ENCODE data around the gene TMEM255B.

DNA sequence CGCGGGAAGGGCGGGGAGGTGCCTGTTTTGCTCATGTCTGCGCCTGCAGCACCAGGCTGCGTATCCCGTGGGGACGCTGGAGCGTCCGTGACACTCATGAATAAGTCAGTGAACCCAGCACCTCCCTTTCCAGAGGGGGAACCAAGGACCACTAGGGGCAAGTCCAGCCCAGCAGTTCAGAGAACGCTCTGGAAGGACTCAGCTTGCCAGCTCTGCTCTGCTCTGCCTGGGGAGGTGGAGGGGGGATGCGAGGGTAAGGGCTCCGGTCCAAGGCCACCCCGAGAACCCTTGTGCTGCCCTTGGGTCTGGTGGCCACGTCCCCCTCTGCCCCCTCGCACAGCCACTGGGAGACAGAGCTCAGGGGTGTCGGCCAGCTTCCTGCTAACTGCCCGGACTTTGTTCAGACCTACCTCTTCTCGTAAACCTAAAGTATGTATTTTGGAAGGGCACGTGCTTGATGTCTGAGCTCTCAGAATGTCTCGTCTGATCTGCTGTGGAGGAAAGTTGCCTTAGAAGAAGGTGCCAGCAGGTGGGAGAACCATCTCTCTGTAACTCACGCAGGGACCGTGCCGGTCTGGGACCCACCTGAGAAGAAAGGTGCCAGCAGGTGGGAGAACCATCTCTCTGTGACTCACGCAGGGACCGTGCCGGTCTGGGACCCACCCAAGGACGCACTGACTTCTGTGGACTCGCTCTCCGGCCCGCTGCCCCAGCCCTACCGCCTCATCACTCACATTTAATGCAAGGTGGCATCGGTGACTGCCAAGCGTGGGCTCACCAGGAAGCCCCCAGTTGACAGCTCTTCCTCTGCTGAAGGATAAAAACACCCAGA, 34.1 kb downstream of the TMEM255B start:
- TF ChIP-seq, protein P1, sequence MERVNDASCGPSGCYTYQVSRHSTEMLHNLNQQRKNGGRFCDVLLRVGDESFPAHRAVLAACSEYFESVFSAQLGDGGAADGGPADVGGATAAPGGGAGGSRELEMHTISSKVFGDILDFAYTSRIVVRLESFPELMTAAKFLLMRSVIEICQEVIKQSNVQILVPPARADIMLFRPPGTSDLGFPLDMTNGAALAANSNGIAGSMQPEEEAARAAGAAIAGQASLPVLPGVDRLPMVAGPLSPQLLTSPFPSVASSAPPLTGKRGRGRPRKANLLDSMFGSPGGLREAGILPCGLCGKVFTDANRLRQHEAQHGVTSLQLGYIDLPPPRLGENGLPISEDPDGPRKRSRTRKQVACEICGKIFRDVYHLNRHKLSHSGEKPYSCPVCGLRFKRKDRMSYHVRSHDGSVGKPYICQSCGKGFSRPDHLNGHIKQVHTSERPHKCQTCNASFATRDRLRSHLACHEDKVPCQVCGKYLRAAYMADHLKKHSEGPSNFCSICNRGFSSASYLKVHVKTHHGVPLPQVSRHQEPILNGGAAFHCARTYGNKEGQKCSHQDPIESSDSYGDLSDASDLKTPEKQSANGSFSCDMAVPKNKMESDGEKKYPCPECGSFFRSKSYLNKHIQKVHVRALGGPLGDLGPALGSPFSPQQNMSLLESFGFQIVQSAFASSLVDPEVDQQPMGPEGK (CRISPR knock-in tag; IDR thresholded peaks at IDR 0.05; ENCODE audit: borderline replicate concordance) = no peak
- no peak for TF ChIP-seq CSDC2 (CRISPR knock-in tag; IDR thresholded peaks at IDR 0.05)
- TF ChIP-seq, protein P2, sequence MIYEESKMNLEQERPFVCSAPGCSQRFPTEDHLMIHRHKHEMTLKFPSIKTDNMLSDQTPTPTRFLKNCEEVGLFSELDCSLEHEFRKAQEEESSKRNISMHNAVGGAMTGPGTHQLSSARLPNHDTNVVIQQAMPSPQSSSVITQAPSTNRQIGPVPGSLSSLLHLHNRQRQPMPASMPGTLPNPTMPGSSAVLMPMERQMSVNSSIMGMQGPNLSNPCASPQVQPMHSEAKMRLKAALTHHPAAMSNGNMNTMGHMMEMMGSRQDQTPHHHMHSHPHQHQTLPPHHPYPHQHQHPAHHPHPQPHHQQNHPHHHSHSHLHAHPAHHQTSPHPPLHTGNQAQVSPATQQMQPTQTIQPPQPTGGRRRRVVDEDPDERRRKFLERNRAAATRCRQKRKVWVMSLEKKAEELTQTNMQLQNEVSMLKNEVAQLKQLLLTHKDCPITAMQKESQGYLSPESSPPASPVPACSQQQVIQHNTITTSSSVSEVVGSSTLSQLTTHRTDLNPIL (CRISPR knock-in tag; IDR thresholded peaks at IDR 0.05; ENCODE audit: low read depth) = no peak
- no peak for TF ChIP-seq ISL1 (CRISPR knock-in tag; IDR thresholded peaks at IDR 0.05)
- no peak for TF ChIP-seq ZFP30 (CRISPR knock-in tag; IDR thresholded peaks at IDR 0.05)
- TF ChIP-seq SNAI2 (CRISPR knock-in tag; IDR thresholded peaks at IDR 0.05) = no peak
- no peak for TF ChIP-seq PPARA (CRISPR knock-in tag; IDR thresholded peaks at IDR 0.05; ENCODE audit: borderline replicate concordance)
- no peak for TF ChIP-seq GLIS3 (CRISPR knock-in tag; IDR thresholded peaks at IDR 0.05)
- TF ChIP-seq ZFP3 (CRISPR knock-in tag; IDR thresholded peaks at IDR 0.05) = no peak
- no peak for TF ChIP-seq ESRRG (CRISPR knock-in tag; IDR thresholded peaks at IDR 0.05)
- no peak for TF ChIP-seq ARNTL (CRISPR knock-in tag; IDR thresholded peaks at IDR 0.05; ENCODE audit: borderline replicate concordance, low read depth)
- TF ChIP-seq ZNF8 (CRISPR knock-in tag; IDR thresholded peaks at IDR 0.05) = no peak
- TF ChIP-seq ZC3H10 (CRISPR knock-in tag; IDR thresholded peaks at IDR 0.05) = no peak
